GM21737 (cell line): ENCODE results near the gene TP53I11.

Experiments used
- ATAC-seq: cut with Tn5 transposase; IDR thresholded peaks from one replicate; pipeline ENCODE4 v1.9.1; 2021; ENCODE audit warnings: mild to moderate bottlenecking, moderate library complexity; ENCODE audit not compliant: unreplicated experiment

TP53I11 gene

DNA sequence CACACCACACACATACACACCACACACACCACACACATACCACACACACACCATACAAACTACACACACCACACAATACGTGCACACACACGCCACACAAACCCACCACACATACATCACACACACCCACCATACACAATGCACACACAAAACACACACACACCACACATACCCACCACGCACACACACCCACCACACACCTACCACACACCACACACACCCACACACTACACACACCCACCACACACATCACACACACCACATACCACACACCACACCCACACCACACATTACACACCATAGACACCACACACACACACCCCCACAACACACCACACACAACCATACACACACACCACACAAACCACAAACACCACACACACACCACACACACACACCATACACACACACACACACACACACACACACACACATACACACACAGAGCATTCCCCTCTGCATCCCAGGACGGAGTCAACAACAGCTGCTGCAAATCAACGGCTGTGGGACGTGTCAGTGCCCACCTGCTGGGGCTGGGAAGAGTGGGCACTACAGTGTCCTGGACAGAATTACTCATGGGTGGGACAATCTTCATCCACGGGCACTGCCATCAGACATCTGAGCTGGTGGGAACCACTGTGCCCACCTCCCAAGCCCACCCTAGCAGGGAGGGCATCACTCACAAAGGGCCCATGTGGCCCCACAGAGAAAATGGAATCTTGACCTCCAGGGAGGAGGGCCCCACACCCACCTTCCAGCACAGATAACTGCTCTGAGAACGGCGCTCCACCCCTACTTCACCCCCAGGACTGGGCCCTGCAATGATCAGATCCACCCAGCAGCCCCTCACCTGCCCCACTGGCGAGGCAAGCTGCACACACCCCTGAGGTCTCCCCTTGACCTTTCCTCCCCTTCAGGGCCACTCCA, 8.4 kb downstream of the TP53I11 start:
- ATAC-seq, result no peak

DNA sequence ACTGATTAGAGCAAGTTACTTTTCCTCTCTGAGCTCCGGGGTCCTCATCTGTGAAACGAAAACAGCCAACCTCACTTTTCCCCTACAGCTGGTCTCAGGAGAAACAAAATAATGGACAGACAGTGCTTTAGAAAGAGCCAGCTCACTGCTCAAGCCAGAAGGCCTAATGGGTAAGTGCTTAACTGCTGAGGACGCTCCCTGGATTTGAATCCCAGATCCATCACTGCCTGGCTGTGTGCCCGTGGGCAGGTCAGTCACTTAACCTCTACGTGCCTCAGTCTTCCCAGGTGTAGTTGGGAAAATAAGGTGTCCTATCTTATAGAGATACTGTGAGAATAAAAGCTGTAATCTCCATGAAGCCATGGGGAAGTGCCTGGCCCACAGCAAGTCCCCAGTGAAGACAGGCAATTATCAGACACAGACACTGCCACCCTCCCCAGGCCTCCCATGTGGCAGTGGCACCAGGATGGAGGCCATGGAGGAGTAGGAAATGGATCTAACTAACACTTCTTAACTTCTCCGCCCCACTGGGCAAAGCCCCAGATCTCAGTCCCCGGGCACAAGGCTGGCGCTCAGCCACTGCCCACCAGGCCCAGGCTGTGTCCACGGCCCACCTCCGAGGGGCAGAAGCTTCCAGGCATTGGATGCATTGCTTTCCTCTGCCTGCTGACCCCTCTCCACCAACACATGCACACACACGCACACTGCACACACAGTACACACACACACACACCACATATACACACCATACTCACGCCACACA, 9.2 kb downstream of the TP53I11 start:
- ATAC-seq, result no peak

DNA sequence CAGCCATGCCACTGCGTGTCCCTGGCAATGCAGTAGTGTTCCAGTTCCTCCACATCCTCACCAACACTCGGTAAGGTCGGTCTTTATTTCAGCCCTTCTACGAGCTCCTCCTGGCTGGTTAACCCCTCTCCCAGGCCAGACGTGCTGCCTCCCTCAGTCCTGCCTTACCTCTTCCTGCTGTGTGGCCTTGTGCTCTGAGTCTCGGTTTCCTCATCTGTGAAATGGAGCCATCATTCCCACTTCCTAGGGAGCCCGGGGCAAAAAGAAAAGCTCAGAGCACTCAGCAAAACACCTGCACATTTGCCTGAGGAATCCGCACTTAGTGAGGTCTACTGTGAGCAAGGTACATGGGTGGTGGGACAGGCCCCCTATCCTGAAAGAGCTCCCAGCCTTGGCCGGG, 9.8 kb downstream of the TP53I11 start:
- ATAC-seq, result no peak

DNA sequence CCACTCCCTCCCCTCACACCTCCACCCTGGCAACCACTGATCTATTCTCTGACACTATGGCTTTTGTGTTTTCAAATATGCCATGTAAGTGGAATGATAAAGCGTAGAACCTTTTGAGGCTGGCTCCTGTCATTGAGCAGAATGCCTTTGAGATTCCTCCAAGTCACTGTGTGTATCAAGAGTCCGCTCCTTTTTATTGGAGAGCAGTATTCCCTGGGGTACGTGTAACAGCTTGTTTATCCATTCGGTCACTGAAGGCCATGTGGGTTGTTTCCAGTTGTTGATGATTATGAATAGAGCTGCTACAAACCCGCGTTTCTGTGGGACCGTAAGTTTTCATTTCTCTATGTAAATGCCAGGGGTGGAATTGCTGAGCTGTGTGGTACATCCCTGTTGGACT, 10.3 kb downstream of the TP53I11 start:
- no peak for ATAC-seq

DNA sequence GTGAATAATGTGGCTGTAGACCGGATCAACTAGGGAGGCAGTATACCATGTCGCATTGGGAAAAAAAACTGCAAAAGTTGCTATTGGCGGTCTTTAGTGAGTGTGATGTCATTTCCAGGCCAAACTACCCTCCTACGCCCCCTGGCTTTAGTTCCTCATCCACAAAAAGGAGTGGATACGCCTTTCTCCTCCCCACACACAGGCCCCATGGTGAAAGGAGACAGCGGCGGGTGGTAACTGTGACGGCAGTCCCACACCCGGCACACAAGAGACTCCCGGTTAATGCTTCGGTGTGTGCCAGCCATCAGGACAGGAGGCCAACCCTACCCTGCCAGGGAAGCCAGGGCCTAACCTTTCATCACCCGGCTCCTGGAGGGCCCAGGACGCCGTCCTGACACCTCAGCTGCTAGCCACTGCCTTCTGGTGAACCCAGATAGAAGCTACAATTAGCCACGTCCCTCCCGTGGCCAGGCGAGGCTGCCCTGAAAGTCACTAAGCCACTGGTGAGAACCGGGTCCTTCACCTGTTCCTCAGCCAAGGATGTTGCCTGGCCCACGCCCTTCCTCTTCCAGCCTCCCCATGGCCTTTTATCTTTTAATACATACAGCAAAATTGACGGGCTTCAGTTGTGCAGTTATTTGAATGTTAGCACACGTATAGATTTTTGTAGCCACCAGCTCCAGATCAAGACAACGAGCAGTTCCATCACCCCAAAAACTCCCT, 10.8 kb downstream of the TP53I11 start:
- ATAC-seq, result no peak

DNA sequence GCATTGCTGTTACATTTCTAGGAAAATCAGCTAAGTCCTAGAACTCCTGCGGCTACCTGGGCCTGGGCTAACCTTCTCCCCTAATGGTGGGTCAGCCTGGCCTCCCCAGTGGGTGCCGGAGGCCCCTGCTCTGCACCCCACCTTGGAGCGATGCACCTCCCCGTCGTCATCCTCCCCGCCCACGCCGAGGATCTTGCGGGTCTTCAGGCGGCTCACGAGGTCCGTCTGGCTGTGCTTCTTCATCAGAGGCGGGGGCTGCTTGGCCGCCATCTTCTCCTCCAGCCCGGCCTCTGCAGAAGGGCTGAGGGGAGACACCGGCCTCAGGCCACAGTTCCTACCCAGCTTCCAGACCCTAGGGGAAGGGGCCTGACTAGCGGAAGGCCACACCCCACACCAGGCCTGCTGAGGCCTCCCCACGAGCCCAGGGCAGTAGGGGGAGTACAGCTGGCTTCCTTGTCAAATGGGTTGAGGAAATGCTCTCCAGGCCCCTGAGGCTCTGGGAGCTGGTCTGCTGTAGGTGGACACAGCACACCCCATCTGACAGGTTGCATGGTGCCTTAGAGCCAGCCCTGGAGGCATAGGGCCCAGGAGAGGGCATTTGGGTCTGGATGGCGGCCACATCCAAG, 12.5 kb downstream of the TP53I11 start:
- no peak for ATAC-seq

DNA sequence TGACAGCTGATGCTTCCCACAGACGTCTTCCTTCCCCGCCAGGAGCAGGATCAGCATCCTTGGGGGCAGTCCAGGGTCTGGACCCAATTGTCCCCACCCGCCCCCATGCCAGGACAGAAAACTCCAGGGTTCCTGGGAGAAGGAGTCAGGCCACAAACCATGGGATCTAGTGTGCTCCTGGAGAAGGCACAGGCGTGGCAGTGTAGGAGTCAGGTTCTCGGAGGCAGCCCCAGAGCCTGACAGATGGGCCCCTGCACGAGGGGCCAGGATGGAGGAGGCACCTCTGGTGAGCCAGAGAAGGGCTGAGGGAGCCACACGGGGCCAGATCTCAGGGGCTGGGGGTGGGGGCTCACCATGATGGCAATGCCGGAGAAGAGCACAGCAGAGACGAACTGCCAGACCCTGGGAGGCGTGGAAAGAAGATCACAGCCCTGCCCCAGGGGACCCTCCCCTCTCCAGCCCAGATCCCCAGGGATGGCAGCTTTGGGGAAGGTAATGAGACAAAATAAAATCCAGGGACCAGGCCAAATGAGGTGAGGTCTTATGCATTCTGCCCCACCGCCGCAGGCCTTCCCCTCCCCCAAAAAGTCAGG, 13.6 kb downstream of the TP53I11 start:
- ATAC-seq, result no peak

DNA sequence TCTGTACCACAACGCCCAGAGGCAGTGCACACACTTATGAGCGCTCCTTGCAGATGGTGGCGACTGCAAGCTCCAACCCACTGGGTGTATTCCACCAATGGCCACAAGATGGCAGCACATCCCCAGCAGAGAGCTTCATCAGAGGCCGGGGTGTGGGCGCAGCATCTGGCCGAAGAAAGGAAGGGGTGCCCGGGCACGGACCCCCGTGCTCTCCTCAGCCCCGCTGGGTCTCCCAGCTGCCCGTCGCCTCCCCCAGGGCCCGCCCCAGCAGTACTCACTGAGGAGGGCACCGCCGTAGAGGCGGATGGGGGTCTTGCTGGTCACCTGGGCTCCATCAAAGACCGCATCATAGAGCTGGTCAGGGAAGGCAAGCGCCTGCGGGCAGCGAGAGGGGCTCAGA, 14.2 kb downstream of the TP53I11 start:
- ATAC-seq, result no peak

DNA sequence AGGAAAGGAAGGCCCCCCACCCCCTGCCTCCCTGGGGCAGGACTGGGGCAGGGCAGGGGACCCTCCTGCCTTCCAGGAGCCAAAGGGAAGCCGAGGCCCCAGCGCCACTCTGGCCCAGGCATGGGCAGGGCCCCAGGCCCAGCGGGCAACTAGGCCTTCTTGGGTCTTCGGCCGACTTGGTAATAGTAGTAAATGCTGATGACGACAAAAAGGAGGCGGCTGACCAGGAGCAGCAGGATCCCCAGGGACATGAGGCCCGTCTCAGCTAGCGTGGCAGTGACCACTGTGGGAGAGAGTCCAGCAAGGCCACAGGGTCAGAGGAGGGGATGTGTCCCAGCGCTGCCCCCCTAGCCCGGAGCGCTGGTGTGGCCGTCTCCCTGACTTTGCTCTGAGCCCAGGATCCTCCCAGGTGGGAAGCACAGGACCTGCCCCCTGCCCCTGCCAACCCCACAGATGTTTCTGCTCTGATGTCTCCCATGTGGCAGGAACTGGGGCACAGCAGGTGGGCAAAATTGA, 15.9 kb downstream of the TP53I11 start:
- no peak for ATAC-seq

DNA sequence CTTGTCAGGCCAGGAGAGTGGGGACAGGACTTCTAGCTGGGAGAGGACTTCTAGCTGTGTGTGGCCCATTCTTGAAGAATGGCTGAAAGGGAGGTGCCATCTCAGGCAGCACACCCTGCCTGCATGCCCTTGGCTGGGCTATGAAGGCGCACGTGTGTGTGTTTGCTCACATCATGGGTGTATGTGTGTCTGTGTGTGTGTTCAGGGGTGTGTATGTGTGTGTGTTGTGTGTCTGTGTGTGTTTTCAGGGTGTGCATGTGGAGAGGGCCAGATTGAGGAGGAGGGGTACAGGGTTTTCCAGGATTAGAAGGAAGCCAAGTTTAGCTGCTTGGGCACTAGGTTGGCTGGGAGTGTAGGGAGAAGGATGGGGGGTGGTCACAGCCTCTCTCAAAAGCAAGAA, 16.6 kb downstream of the TP53I11 start:
- no peak for ATAC-seq

DNA sequence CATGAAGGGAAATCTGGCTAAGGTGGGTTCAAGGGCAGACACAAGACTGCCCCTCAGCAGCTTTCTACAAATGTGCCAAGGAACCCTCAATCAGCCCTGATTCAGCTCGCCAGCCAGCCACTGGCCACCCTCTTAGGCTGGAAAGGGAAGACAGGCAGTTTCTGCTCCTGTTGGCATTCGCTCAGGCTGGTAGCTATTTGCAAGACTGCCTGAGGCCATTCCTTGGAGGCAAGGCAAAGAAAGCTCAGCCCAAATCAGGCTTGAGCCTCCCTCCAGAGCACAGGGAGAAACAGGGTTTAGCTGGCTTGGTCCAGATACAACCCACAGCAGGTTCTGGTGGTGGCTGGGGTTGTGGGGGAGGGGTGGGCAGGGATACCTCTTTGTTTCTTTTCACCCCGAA, 19.2 kb downstream of the TP53I11 start:
- ATAC-seq, result no peak

DNA sequence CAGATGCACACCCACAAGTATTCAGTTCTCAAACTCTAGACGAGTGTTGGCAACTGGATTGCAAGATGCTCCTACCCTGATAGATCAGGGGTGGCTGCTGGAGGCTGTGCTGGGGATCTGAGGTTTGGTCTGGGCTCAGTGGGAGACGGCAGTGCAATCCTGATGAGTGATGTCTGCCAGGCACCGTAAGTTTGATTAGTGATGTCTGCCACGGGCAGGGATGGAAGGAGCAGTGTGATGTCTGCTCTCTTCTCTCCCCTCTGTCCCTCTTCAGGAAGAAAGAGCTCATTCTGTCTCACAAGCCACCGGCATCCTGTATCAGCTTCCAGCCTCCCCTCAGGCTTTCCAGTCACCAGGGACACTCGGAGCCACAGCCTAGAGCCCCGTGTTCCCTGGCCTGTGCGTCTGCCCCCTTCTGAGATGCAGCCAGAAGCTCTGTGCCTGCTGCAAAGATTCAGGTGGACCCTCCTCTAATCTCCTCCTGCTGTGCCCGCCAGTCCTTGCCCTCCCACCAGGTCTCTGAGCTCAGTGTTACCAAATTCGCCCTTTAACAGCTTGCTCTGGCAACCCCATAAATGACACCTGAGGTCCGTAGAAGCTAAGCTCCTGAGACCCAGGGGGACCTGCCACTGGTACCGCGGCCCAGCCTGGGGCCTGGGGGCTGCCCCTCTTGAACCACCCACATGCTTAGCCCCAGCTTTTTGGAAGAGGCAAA, 19.9 kb downstream of the TP53I11 start:
- no peak for ATAC-seq

DNA sequence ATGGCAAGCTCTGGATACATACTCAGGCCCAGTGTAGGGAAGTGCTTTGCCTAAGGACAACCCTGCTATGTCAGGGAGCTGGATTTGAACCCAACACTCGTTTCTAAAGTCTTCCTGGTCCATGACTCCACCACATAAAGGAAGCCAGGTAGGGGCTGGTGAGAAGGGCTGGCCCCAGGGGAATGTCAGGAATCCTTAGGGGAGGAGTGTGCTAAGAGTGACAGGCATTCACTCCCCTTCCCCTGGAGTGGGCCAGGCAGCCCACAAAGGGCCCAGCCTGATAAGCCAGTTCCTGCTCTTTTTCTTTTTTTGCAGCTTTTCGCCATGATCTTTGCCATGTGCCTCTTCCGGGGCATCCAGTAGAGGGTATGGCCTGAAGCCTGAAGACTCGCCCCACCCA, 21.9 kb downstream of the TP53I11 start:
- ATAC-seq, result no peak

DNA sequence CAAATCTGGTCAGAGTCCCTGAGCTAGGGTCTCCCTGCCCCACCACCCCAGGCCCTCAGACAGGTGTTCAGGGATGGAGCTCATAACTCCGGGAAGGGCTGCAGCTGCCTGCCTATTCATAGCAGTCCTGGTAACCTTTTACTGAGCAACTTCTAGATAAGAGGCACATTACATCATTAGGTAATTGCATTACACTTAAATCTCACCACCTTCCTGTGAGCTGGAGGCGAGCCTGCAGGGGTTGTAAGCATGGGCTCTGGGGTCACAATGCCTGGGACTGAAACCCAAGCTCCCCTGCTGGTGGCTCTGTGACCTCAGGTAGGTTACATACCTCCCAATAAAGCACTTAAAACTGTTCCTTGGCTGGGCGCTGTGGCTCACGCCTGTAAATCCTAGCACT, 22.5 kb downstream of the TP53I11 start:
- ATAC-seq, result no peak

DNA sequence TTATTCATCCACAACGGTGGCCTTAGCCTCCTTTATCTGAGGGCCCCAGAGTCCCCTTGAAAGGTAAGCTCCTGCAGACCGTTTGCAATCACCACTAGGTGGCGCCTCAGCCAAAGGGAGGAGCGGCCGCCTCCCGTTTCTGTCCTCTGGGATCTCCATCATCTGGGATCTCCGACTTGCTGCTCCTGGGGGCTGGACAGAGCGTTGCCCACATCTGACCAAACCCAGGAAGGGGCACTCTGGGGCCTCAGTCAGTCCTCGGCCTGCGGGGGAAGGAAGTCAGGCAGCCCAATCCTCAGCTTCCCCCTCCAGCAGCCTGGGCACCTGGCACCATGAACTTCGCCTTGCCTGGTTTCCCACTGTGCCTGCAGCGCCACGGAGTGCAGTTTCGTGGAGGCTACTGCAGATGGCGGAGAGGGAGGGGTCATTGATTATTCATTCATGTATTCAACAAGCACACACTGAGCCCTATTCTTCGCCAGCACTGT, 23.5 kb downstream of the TP53I11 start:
- ATAC-seq, result no peak

DNA sequence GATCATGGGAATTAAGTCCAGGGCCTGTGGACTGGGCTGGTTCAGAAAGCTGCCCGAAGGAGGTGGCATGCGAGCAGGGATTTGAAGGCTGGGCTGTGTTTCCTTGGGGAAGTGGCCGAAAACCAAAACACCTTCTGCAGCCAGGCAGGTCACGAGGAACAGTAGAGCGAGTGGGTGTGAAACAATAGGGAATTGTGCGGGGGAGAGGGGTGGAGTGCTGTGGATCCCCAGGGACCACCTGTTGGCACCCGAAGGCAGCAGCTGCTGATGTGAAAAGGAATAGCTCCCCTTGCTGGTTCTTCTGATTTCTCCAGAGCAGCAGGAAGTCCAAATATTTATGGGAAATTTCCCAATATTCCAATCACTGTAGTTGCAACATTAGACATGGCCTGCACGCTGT, 24.6 kb downstream of the TP53I11 start:
- ATAC-seq, result no peak

DNA sequence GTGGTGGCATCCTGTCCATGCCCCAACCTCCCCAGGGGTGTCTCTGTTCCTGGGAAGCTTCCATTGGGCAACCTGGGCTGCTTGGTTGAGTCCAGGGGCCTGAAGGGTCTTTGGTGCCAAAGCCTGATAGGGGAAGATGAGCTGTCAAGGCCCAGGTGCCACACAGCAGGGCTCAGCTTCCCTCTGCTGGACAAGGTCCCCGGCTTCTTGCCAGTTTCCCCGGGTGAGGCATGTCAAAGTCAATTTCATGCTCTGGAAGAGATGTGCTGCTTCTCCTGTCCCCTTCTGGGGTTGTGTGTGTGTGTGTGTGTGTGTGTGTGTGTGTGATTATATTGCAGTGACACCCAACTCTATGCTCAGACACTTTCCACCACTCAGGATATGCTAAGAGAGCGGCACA, 26.9 kb downstream of the TP53I11 start:
- no peak for ATAC-seq

DNA sequence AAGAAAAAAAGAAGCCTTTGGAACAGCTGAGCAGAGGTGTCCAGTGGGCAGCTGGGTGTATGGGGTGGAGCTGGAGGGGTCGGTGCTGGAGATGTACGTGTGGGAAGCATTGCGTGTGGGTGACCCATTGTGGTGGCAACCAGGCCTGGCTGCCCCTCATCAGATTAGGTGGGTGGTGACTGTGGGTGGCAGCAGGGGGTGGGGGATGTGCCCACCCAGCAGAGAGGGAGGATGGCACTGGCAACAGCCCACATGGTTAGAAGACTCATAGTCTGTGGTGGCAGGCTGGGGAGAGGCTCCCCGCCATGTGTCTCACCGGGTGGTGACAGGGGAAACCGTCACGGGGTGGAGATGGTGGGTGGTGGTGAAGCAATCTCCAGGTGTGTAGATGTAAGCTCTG, 27.6 kb downstream of the TP53I11 start:
- ATAC-seq, result no peak

DNA sequence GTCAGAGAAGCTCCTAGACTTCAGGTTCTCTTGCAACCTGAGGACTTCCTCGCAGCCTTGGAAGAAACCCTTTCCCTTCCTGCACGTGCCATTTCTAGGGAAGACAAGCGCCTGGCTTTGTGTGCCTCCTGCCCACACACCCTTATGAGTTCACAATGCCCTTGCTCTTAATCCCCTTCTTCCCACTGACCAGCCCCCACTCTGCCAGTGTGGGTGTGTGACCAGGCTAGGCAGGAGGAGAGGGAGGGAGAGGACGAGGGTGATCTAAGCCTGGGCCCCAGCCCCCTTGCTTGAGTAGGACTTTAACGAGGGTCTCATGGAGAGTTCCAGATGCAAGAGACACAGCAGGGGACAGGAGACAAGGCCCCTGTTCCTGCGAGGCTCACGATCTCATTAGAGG, 30.2 kb downstream of the TP53I11 start:
- ATAC-seq, result no peak

DNA sequence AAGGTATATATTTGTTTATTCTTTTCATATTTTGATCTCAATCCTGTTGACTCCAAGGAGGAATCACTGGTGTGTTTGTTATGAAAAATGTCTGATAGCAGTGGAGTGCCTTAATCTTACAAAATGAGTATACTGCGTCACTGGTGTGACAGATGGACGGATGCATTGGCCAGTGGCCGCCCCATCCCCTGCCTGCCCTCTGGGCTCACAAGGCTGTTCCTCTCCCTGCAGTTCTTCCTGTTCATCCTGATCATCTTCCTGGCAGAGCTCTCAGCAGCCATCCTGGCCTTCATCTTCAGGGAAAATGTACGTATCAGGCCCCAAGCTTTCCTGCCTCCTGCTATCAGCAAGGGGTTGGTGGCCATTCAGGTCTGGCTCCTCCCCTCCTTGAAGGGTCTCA, 32.9 kb downstream of the TP53I11 start:
- ATAC-seq, result no peak
